Liver (tissue), 9 donors: ENCODE measurements around the gene NTM. TPM values are rescaled to one million over a fixed set of nuclear protein-coding genes. Genes with fewer than 3 reads are reported as not detected.

Source experiments
- DNase-seq: peaks from one replicate; pipeline ENCODE4 v3.0.0-alpha.2; 2017; ENCODE audit warnings: low spot score
- H3K27ac ChIP-seq, 2 donors: one replicate each; pipeline ENCODE4 v1.7.0; 2013; ENCODE audit warnings: inconsistent platforms in 2 of 2, low read length in 2 of 2, control low read depth in 1 of 2, low read depth in 1 of 2, mild to moderate bottlenecking in 1 of 2
- H3K27me3 ChIP-seq, 4 donors: one replicate each; pipeline versions ENCODE4 v1.6.1 to v1.7.0; 2013; ENCODE audit warnings: low read length in 3 of 4, inconsistent platforms in 1 of 4, mild to moderate bottlenecking in 1 of 4, moderate library complexity in 1 of 4; ENCODE audit not compliant: control insufficient read depth in 4 of 4, insufficient read depth in 4 of 4
- H3K36me3 ChIP-seq, 4 donors: one replicate each; pipeline versions ENCODE4 v1.6.1 to v1.7.0; 2013; ENCODE audit warnings: low read length in 3 of 4, mild to moderate bottlenecking in 3 of 4, low read depth in 1 of 4, moderate library complexity in 1 of 4; ENCODE audit not compliant: control insufficient read depth in 4 of 4, insufficient read depth in 3 of 4
- H3K4me1 ChIP-seq, 4 donors: one replicate each; pipeline versions ENCODE4 v1.6.1 to v1.7.0; 2013; ENCODE audit warnings: low read length in 3 of 4, mild to moderate bottlenecking in 3 of 4, moderate library complexity in 1 of 4; ENCODE audit not compliant: control insufficient read depth in 4 of 4, insufficient read depth in 4 of 4
- H3K4me3 ChIP-seq, 3 donors: one replicate each; pipeline versions ENCODE4 v1.6.1 to v1.7.0; 2013; ENCODE audit warnings: low read length in 3 of 3, control low read depth in 1 of 3, low read depth in 1 of 3, mild to moderate bottlenecking in 1 of 3
- H3K9ac ChIP-seq, 2 donors: one replicate each; pipeline ENCODE4 v1.7.0; 2013; ENCODE audit warnings: low read length in 2 of 2, mild to moderate bottlenecking in 2 of 2, moderate library complexity in 2 of 2, control low read depth in 1 of 2, low read depth in 1 of 2
- H3K9me3 ChIP-seq, 4 donors: one replicate each; pipeline versions ENCODE4 v1.6.1 to v1.7.0; 2013; ENCODE audit warnings: low read length in 3 of 4; ENCODE audit not compliant: control insufficient read depth in 4 of 4
- FOXA1 ChIP-seq: IDR thresholded peaks from 2 replicates; pipeline ENCODE4 v1.6.1; 2016; ENCODE audit warnings: antibody characterized with exemption
- FOXA2 ChIP-seq: IDR thresholded peaks from 2 replicates; pipeline ENCODE4 v1.6.1; 2016; ENCODE audit warnings: antibody characterized with exemption
- HNF4A ChIP-seq, 2 donors: conservative IDR thresholded peaks; 2 replicates each; pipeline ENCODE4 v1.6.1; 2016; ENCODE audit warnings: antibody characterized with exemption in 2 of 2, mild to moderate bottlenecking in 2 of 2
- HNF4G ChIP-seq: IDR thresholded peaks from 2 replicates; pipeline ENCODE4 v1.6.1; 2016; ENCODE audit warnings: antibody characterized with exemption
- JUND ChIP-seq, 2 donors: IDR thresholded peaks; 2 replicates each; pipeline ENCODE4 v1.6.1; 2016; ENCODE audit warnings: antibody characterized with exemption in 2 of 2
- NR2F2 ChIP-seq: IDR thresholded peaks from 2 replicates; pipeline ENCODE4 v1.6.1; 2016; ENCODE audit warnings: antibody characterized with exemption
- SP1 ChIP-seq: IDR thresholded peaks from 2 replicates; pipeline ENCODE4 v1.6.1; 2018; ENCODE audit warnings: antibody characterized with exemption, mild to moderate bottlenecking
- WGBS: extraction: QIAGEN DNeasy Blood & Tissue Kit; methylation state at CpG from one replicate; pipeline ENCODE4 v1.1.7; 2013; 5-methylcytosine and 5-hydroxymethylcytosine counted together
- polyA plus RNA-seq, 2 donors: library from polyadenylated mRNA; stranded (reverse) in 1 of 2; unstranded in 1 of 2; fragments of 200-250 nt in 1 of 2; fragments of >200 nt in 1 of 2; fragmentation: Nextera tagmentation in 1 of 2; extraction: Ambion mirVana in 1 of 2; gene quantifications; one replicate each; pipeline versions ENCODE4 v1.2.1 to v1.2.3, GENCODE V29; 2013 to 2015
- total RNA-seq, 2 donors: library from RNA; depleted of rRNA; stranded (reverse); fragments of >200 nt; gene quantifications; one replicate each; pipeline ENCODE4 v1.2.3, GENCODE V29; 2014
- TF ChIP-seq, protein P1 (sequence below): IDR thresholded peaks from 2 replicates; pipeline ENCODE4 v1.6.1; 2016; ENCODE audit warnings: antibody characterized with exemption
- TF ChIP-seq, protein P2 (sequence below): IDR thresholded peaks from 2 replicates; pipeline ENCODE4 v1.6.1; 2016; ENCODE audit warnings: antibody characterized with exemption
- TF ChIP-seq, protein P3 (sequence below): fragments of 150-350 bp; IDR thresholded peaks from 2 replicates; pipeline ENCODE4 v1.5.1; 2017; ENCODE audit warnings: improper control_type of control experiment, low read depth, low read length; ENCODE audit not compliant: missing input control
- TF ChIP-seq, protein P4 (sequence below): IDR thresholded peaks from 2 replicates; pipeline ENCODE4 v1.6.1; 2016; ENCODE audit warnings: antibody characterized with exemption
- TF ChIP-seq, protein P5 (sequence below): IDR thresholded peaks from 2 replicates; pipeline ENCODE4 v1.6.1; 2016; ENCODE audit warnings: antibody characterized with exemption, mild to moderate bottlenecking
- donor health status: healthy.
- donor health status: healthy.
- donor health status: healthy.
- donor health status: healthy.
- donor health status: healthy.

NTM gene
- total and polyA plus RNA-seq, 4 donors: 0.08 to 1.1 (median 0.08) TPM; not detected in 1

DNA sequence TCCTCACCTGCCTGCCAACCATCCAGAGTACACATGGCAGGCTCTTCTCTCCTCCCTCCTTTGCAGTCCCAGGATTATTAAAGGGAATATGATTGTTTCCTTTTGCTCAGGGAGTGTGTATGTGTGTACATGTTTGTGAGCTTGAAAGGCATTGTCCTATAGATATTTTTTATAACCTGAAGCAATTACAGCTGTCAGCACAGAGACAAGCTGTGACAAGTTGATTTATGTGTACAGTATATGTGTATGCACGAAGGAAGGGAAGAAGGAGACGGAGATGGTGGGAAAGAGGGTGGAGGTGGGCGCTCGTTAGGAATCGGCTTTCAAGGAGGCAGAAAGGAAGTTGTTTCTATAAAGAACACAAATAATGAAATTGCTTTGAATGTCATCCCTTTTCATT lies 537.0 kb downstream of the NTM start:
- H3K27me3 ChIP-seq: peaks cover under 1 to 13% (median 6%) of the 10 kb centered on the region in 4 donors

DNA sequence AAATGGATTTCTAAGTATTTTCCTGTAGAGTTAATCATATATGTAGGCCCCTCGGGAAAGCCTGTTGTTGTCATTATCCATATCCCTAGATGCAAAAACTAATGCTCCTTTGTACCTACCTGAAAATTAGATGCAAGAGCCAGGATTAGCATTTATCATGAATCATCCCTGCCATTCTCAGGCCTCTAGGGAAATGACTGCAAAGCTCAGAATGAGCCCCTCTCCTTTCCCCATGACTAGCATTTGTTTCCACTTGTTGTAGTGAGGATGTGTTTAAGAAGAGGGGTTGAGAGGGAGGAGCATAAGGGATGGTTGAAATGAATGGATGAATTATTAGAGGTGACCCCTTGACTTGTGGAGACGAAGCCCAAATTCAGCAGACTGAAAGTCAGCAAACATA lies 537.9 kb downstream of the NTM start:
- Histone ChIP-seq H3K4me1 (peaks cover 0 to 8% (median 2%) of the 10 kb centered on the region in 4 donors), H3K9me3 (no peaks in the 10 kb centered on the region), H3K4me3 (no peak overlapping the region), H3K9ac (no peak overlapping the region), H3K27ac (no peak overlapping the region), H3K27me3 (peaks cover 2 to 19% (median 8%) of the 10 kb centered on the region in 4 donors), H3K36me3 (no peaks in the 10 kb centered on the region)
- DNase-seq: no peak
- WGBS: 39% methylated on average over 2 of the region's 2 CpGs
- TF ChIP-seq, protein P1, sequence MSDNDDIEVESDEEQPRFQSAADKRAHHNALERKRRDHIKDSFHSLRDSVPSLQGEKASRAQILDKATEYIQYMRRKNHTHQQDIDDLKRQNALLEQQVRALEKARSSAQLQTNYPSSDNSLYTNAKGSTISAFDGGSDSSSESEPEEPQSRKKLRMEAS: no peak
- TF ChIP-seq FOXA2: no peak
- TF ChIP-seq HNF4A (conservative IDR thresholded peaks at IDR 0.05): no peak
- TF ChIP-seq FOXA1: no peak
- no peak for TF ChIP-seq NR2F2
- TF ChIP-seq, protein P2, sequence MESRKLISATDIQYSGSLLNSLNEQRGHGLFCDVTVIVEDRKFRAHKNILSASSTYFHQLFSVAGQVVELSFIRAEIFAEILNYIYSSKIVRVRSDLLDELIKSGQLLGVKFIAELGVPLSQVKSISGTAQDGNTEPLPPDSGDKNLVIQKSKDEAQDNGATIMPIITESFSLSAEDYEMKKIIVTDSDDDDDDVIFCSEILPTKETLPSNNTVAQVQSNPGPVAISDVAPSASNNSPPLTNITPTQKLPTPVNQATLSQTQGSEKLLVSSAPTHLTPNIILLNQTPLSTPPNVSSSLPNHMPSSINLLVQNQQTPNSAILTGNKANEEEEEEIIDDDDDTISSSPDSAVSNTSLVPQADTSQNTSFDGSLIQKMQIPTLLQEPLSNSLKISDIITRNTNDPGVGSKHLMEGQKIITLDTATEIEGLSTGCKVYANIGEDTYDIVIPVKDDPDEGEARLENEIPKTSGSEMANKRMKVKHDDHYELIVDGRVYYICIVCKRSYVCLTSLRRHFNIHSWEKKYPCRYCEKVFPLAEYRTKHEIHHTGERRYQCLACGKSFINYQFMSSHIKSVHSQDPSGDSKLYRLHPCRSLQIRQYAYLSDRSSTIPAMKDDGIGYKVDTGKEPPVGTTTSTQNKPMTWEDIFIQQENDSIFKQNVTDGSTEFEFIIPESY: no peak
- TF ChIP-seq, protein P3, sequence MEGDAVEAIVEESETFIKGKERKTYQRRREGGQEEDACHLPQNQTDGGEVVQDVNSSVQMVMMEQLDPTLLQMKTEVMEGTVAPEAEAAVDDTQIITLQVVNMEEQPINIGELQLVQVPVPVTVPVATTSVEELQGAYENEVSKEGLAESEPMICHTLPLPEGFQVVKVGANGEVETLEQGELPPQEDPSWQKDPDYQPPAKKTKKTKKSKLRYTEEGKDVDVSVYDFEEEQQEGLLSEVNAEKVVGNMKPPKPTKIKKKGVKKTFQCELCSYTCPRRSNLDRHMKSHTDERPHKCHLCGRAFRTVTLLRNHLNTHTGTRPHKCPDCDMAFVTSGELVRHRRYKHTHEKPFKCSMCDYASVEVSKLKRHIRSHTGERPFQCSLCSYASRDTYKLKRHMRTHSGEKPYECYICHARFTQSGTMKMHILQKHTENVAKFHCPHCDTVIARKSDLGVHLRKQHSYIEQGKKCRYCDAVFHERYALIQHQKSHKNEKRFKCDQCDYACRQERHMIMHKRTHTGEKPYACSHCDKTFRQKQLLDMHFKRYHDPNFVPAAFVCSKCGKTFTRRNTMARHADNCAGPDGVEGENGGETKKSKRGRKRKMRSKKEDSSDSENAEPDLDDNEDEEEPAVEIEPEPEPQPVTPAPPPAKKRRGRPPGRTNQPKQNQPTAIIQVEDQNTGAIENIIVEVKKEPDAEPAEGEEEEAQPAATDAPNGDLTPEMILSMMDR: no peak
- TF ChIP-seq JUND (IDR thresholded peaks at IDR 0.05): no peak
- TF ChIP-seq, protein P4, sequence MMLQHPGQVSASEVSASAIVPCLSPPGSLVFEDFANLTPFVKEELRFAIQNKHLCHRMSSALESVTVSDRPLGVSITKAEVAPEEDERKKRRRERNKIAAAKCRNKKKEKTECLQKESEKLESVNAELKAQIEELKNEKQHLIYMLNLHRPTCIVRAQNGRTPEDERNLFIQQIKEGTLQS: no peak
- TF ChIP-seq SP1: no peak

More for the DNA sequence above, 537.0 kb downstream of the NTM start:
- Histone ChIP-seq H3K9ac (no peak overlapping the region), H3K4me1 (peaks cover 0 to 8% (median 2%) of the 10 kb centered on the region in 4 donors), H3K27ac (no peak overlapping the region), H3K9me3 (no peaks in the 10 kb centered on the region), H3K36me3 (no peaks in the 10 kb centered on the region), H3K4me3 (no peak overlapping the region)
- 71% methylated on average over 5 of the region's 5 CpGs for WGBS
- TF ChIP-seq FOXA1: no peak
- no peak for TF ChIP-seq HNF4G
- TF ChIP-seq, protein P5, sequence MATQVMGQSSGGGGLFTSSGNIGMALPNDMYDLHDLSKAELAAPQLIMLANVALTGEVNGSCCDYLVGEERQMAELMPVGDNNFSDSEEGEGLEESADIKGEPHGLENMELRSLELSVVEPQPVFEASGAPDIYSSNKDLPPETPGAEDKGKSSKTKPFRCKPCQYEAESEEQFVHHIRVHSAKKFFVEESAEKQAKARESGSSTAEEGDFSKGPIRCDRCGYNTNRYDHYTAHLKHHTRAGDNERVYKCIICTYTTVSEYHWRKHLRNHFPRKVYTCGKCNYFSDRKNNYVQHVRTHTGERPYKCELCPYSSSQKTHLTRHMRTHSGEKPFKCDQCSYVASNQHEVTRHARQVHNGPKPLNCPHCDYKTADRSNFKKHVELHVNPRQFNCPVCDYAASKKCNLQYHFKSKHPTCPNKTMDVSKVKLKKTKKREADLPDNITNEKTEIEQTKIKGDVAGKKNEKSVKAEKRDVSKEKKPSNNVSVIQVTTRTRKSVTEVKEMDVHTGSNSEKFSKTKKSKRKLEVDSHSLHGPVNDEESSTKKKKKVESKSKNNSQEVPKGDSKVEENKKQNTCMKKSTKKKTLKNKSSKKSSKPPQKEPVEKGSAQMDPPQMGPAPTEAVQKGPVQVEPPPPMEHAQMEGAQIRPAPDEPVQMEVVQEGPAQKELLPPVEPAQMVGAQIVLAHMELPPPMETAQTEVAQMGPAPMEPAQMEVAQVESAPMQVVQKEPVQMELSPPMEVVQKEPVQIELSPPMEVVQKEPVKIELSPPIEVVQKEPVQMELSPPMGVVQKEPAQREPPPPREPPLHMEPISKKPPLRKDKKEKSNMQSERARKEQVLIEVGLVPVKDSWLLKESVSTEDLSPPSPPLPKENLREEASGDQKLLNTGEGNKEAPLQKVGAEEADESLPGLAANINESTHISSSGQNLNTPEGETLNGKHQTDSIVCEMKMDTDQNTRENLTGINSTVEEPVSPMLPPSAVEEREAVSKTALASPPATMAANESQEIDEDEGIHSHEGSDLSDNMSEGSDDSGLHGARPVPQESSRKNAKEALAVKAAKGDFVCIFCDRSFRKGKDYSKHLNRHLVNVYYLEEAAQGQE: no peak
- no peak for TF ChIP-seq FOXA2
- TF ChIP-seq SP1: no peak
- TF ChIP-seq, protein P4: no peak
- DNase-seq: no peak
